ENCODE data around the gene BZW2. TPM values are rescaled to one million over a fixed set of nuclear protein-coding genes. Genes with fewer than 3 reads are reported as not detected.

Gene BZW2
- total RNA-seq, 6 experiments from 2014 or later: 9.6 to 25.3 (median 12.1) TPM

- Histone ChIP-seq H3K27me3 (no peaks in the 10 kb centered on the region), H3K4me1 (no peaks in the 10 kb centered on the region), H3K27ac (no peak overlapping the region), H3K36me3 (peaks cover 0 to 36% (median 6%) of the 10 kb centered on the region in 4 donors), H3K4me3 (no peak overlapping the region), H3K9me3 (no peaks in the 10 kb centered on the region)
- TF ChIP-seq POLR2A (IDR thresholded peaks at IDR 0.05) (no peak), CTCF (IDR thresholded peaks at IDR 0.05) (peak; percentile 6 to 29 (median 16))
- ATAC-seq: no peak
- 93% methylated on average over 3 of the region's 3 CpGs for WGBS (ENCODE audit: insufficient coverage, low coverage, low lambda C conversion rate, missing lambda C conversion rate)
- no peak for DNase-seq
- intact Hi-C loops (cut with DNase I): no loop called here
Observed at GRCh38 chr7:16604054-16604453, 41.9 kb upstream of the BZW2 start.

GRCh38 chr7:16606704-16607103, 39.3 kb upstream of the BZW2 start:
- H3K4me3 ChIP-seq: no peak overlapping the region
- no peaks in the 10 kb centered on the region for H3K9me3 ChIP-seq
- H3K36me3 ChIP-seq: peaks cover 0 to 19% (median 6%) of the 10 kb centered on the region in 4 donors
- TF ChIP-seq CTCF (IDR thresholded peaks at IDR 0.05) (no peak), POLR2A (IDR thresholded peaks at IDR 0.05) (no peak)
- H3K27me3 ChIP-seq: no peaks in the 10 kb centered on the region
- H3K27ac ChIP-seq: no peak overlapping the region
- no peaks in the 10 kb centered on the region for H3K4me1 ChIP-seq
- ATAC-seq: no peak
- no peak for DNase-seq
- WGBS (ENCODE audit: insufficient coverage, low coverage, low lambda C conversion rate, missing lambda C conversion rate): 90% methylated on average over 3 of the region's 3 CpGs
- intact Hi-C loops (cut with DNase I): no loop called here

- Histone ChIP-seq H3K36me3 (peaks cover 0 to 9% (median under 1%) of the 10 kb centered on the region in 4 donors), H3K27me3 (no peaks in the 10 kb centered on the region), H3K9me3 (no peaks in the 10 kb centered on the region), H3K4me3 (no peak overlapping the region), H3K27ac (no peak overlapping the region), H3K4me1 (no peaks in the 10 kb centered on the region)
- WGBS (ENCODE audit: insufficient coverage, low coverage, low lambda C conversion rate, missing lambda C conversion rate): 82% methylated on average over 4 of the region's 4 CpGs
- intact Hi-C loops (cut with DNase I): no loop called here
- TF ChIP-seq POLR2A (IDR thresholded peaks at IDR 0.05) (no peak), CTCF (IDR thresholded peaks at IDR 0.05) (no peak)
- DNase-seq (no peak), ATAC-seq (peak in 1 of 4 donors; percentile 45)
Observed at GRCh38 chr7:16609842-16610450, 36.0 kb upstream of the BZW2 start.

- Histone ChIP-seq H3K27me3 (no peaks in the 10 kb centered on the region), H3K4me3 (no peak overlapping the region), H3K27ac (no peak overlapping the region), H3K4me1 (no peaks in the 10 kb centered on the region), H3K9me3 (no peaks in the 10 kb centered on the region), H3K36me3 (peaks cover 0 to 10% (median 7%) of the 10 kb centered on the region in 4 donors)
- no peak for ATAC-seq
- WGBS (ENCODE audit: insufficient coverage, low coverage, low lambda C conversion rate, missing lambda C conversion rate): 63% methylated on average over 2 of the region's 2 CpGs
- TF ChIP-seq POLR2A (IDR thresholded peaks at IDR 0.05) (no peak), CTCF (IDR thresholded peaks at IDR 0.05) (no peak)
- intact Hi-C loops (cut with DNase I): no loop called here
- DNase-seq: no peak
Observed at GRCh38 chr7:16611711-16612110, 34.3 kb upstream of the BZW2 start.

All from right lobe of liver (tissue), 6 donors.